GM06990 (cell line): ENCODE measurements around the gene CYTIP.

Experiments used
- DNase-seq: peaks from one replicate; pipeline ENCODE4 v3.0.0-alpha.2; 2011; ENCODE audit not compliant: insufficient read length; ENCODE audit errors: extremely low read depth
- H3K27me3 ChIP-seq: replicated peaks from 2 replicates; pipeline ENCODE4 v1.6.0; 2011; ENCODE audit warnings: low read length; ENCODE audit not compliant: control insufficient read depth, insufficient read depth
- H3K36me3 ChIP-seq: 2 replicates; pipeline ENCODE4 v1.5.1; 2011; ENCODE audit warnings: low read length; ENCODE audit not compliant: control insufficient read depth, insufficient read depth
- H3K4me3 ChIP-seq: replicated peaks from 2 replicates; pipeline ENCODE4 v1.5.1; 2011; ENCODE audit warnings: low read depth, mild to moderate bottlenecking, control low read depth, low read length
- TF ChIP-seq, protein P1 (sequence below): IDR thresholded peaks from 2 replicates; pipeline ENCODE4 v1.5.1; 2011; ENCODE audit warnings: low read length, control low read depth, mild to moderate bottlenecking, inconsistent platforms; ENCODE audit not compliant: insufficient read depth, poor library complexity, severe bottlenecking

The CYTIP gene

DNA sequence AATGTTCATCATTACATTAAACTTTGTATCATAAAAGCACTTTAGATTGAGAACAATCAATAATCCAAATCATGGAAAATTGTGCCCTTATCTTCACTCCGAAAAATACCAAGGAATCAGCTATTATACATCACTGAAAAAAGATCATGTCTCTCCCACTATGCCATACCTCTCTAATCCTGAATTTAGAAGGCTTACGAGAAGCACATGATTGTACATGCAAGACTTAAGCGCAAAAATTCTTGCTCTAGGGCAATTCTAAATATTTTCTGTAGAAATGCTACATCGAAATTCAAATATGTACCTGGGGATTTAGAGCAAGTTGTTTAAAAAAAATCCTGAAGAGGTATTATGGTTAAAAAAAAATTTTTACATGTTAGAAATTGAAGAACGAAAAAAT lies 1.3 kb downstream of the CYTIP start:
- peak overlapping the region; percentile 90 for H3K4me3 ChIP-seq
- TF ChIP-seq, protein P1, sequence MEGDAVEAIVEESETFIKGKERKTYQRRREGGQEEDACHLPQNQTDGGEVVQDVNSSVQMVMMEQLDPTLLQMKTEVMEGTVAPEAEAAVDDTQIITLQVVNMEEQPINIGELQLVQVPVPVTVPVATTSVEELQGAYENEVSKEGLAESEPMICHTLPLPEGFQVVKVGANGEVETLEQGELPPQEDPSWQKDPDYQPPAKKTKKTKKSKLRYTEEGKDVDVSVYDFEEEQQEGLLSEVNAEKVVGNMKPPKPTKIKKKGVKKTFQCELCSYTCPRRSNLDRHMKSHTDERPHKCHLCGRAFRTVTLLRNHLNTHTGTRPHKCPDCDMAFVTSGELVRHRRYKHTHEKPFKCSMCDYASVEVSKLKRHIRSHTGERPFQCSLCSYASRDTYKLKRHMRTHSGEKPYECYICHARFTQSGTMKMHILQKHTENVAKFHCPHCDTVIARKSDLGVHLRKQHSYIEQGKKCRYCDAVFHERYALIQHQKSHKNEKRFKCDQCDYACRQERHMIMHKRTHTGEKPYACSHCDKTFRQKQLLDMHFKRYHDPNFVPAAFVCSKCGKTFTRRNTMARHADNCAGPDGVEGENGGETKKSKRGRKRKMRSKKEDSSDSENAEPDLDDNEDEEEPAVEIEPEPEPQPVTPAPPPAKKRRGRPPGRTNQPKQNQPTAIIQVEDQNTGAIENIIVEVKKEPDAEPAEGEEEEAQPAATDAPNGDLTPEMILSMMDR = no peak
- no peaks in the 10 kb centered on the region for H3K27me3 ChIP-seq
- no peak for DNase-seq
- no peaks in the 10 kb centered on the region; the same call in 1 of the 2 replicates for H3K36me3 ChIP-seq

DNA sequence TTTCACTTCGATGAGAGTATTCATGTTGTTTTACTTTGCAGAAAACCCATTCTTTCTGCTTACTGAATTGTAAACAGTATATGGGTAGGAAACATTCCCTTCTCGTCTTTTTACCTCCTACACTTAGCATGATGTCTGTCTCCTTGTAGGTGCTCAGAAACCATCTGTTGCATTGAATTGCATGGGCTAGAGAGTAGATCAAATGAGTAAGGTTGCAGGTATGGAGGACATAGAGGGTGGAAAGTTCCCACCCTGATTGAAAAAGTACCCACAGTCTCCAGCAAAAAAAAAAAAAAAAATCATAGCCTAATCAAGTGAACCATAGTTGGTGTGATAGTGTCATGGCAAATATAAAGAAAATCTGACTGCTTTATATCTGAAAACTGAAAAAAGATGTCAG lies 1.7 kb downstream of the CYTIP start:
- no peaks in the 10 kb centered on the region; the same call in 1 of the 2 replicates for H3K36me3 ChIP-seq
- H3K27me3 ChIP-seq = no peaks in the 10 kb centered on the region
- TF ChIP-seq, protein P1 = no peak
- H3K4me3 ChIP-seq = peak overlapping the region; percentile 90
- DNase-seq = no peak

DNA sequence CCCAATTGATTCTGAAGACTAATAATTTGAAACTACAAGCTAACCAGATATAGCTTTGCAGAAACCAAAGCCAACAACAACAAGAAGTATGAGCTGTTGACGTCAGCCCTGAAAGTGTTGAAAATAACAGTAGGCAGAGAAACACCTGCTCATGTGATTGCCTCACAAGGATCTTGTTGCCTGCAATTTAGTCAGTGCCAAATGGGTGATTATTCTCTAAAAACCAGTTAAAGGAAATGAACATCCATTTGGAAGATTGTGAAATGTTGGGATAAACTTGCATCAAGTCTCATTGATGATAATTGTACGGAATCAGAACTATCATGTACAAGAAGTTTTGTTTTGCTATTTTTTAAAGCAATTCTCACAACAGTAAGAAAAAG lies 2.8 kb downstream of the CYTIP start:
- DNase-seq = peak; percentile 65
- Histone ChIP-seq H3K36me3 (no peaks in the 10 kb centered on the region; the same call in 1 of the 2 replicates), H3K27me3 (no peaks in the 10 kb centered on the region), H3K4me3 (peak overlapping the region; percentile 90)
- TF ChIP-seq, protein P1 = no peak

DNA sequence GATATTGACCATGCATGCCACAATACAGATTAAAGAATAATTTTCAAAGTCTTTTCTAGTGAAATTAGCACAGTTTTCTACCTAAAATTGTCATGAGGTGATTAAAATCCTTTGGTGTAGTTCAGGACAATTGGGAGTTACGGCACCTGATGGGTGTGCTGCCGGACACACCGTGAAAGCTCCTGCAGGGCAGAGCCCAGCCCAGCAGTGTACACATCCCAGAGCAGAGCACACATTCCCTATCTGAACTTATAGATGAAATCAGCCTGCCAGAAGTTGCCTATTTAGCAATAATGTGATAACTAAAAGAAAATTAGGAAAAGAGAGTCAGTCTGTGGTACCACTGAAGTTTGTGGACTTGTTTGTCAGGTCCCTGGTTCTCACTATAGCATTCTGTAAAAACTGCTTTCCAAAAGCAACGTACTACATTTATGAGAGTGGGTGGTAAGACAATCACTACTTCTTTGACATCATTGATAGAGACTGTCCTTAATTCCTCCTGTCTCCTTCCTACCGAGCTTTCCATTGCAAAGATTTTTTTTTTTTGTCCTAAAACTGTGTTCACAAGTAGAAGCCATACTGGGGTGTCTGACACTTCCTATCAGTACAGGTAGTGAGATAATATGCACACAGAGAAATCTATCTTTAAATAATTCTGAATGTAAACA lies 3.4 kb downstream of the CYTIP start:
- TF ChIP-seq, protein P1 = no peak
- no peak for DNase-seq
- Histone ChIP-seq H3K36me3 (no peaks in the 10 kb centered on the region; the same call in 1 of the 2 replicates), H3K4me3 (peak overlapping the region; percentile 90), H3K27me3 (no peaks in the 10 kb centered on the region)

DNA sequence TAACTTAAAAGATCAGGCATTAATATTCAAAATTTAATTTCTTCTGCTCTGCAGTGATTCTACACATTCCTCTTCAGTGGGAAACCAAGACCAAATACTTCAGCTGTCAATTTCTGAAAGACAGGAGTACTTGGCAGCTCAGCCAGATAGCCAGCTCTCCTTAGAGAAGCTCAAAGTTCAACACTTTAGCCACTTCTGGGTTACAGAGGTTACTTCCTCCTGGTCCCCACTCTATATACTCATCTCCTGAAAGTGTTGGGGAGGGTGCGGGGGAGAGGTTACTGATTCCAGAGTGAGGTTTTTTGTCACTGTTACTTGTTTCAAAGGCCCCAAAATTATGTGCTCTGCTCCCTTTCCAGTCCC lies 4.1 kb downstream of the CYTIP start:
- no peak for DNase-seq
- TF ChIP-seq, protein P1 = no peak
- no peaks in the 10 kb centered on the region; the same call in 1 of the 2 replicates for H3K36me3 ChIP-seq
- H3K4me3 ChIP-seq = peak overlapping the region; percentile 90
- H3K27me3 ChIP-seq = no peaks in the 10 kb centered on the region
